ENCODE data around the gene APOBEC3F.

The APOBEC3F gene

GRCh38 chr22:39095971-39096370 lies 55.3 kb downstream of the APOBEC3F start:
- DNase-seq: no peak

- DNase-seq: no peak
Observed at GRCh38 chr22:39097098-39098020, 56.7 kb downstream of the APOBEC3F start, which contains the start of gene APOBEC3H. Gene APOBEC3H, plus strand, starts transcription at chr22:39097244. Its CDS starts 3,035 bp downstream, at chr22:39100279.

- DNase-seq: no peak
Observed at GRCh38 chr22:39098026-39098425, 57.4 kb downstream of the APOBEC3F start.

GRCh38 chr22:39098576-39098975 lies 57.9 kb downstream of the APOBEC3F start:
- DNase-seq: no peak

GRCh38 chr22:39101226-39101625 lies 60.6 kb downstream of the APOBEC3F start:
- DNase-seq: no peak

GRCh38 chr22:39103431-39103830 lies 62.8 kb downstream of the APOBEC3F start:
- no peak for DNase-seq

Measured in activated gamma-delta T cell (primary cell).